ENCODE data around the gene NBAS. TPM values are rescaled to one million over a fixed set of nuclear protein-coding genes. Genes with fewer than 3 reads are reported as not detected.

Gene NBAS
- polyA plus RNA-seq, 1 donor from 2014 or later = 31.9 TPM

- H3K36me3 ChIP-seq (ENCODE audit: insufficient read depth, low read length) = no peaks in the 10 kb centered on the region
- H3K9me3 ChIP-seq (ENCODE audit: low read length) = no peaks in the 10 kb centered on the region
- H4K20me1 ChIP-seq (ENCODE audit: insufficient read depth) = no peaks in the 10 kb centered on the region
- TF ChIP-seq EZH2 (IDR thresholded peaks at IDR 0.05; ENCODE audit: borderline replicate concordance, insufficient read depth, low read length, poor library complexity, severe bottlenecking) = no peak
- no peak for TF ChIP-seq REST (IDR thresholded peaks at IDR 0.05; ENCODE audit: borderline replicate concordance)
- TF ChIP-seq CTCF (IDR thresholded peaks at IDR 0.05; ENCODE audit: poor library complexity, severe bottlenecking) = no peak
- no peak for TF ChIP-seq TAF1 (IDR thresholded peaks at IDR 0.05; ENCODE audit: low read depth)
- TF ChIP-seq EP300 (conservative IDR thresholded peaks at IDR 0.05; ENCODE audit: poor library complexity, severe bottlenecking) = no peak
- no peak for TF ChIP-seq MXI1 (conservative IDR thresholded peaks at IDR 0.05; ENCODE audit: poor library complexity, severe bottlenecking)
- no peak for TF ChIP-seq POLR2AphosphoS5 (IDR thresholded peaks at IDR 0.05)
- no peak for TF ChIP-seq SMC3 (conservative IDR thresholded peaks at IDR 0.05; ENCODE audit: poor library complexity)
- no peaks in the 10 kb centered on the region for H3K9me2 ChIP-seq (ENCODE audit: insufficient read depth, low read length)
- no peak overlapping the region for H2AFZ ChIP-seq (ENCODE audit: low read depth, low read length)
- no peaks in the 10 kb centered on the region for H3F3A ChIP-seq (ENCODE audit: insufficient read depth, low read length, poor library complexity, severe bottlenecking)
- no peaks in the 10 kb centered on the region for H3K27me3 ChIP-seq (ENCODE audit: insufficient read depth, low read depth, low read length)
- H3K4me2 ChIP-seq (ENCODE audit: low read length) = no peak overlapping the region
- H3K79me2 ChIP-seq (replicated peaks; ENCODE audit: insufficient read depth, low read length) = no peaks in the 10 kb centered on the region
- H3K9ac ChIP-seq (ENCODE audit: low read length) = no peak overlapping the region
- no peak overlapping the region for H3K27ac ChIP-seq (ENCODE audit: low read length)
- no peak overlapping the region for H3K4me3 ChIP-seq (ENCODE audit: low read length)
Measured at GRCh38 chr2:15307526-15307925, 253.6 kb downstream of the NBAS start.

- Histone ChIP-seq H4K20me1 (ENCODE audit: insufficient read depth) (no peaks in the 10 kb centered on the region), H3K27ac (ENCODE audit: low read length) (no peak overlapping the region), H3K79me2 (replicated peaks; ENCODE audit: insufficient read depth, low read length) (no peaks in the 10 kb centered on the region), H3K4me3 (ENCODE audit: low read length) (no peak overlapping the region), H3K4me2 (ENCODE audit: low read length) (no peak overlapping the region), H3K9me2 (ENCODE audit: insufficient read depth, low read length) (no peaks in the 10 kb centered on the region), H3K27me3 (ENCODE audit: insufficient read depth, low read depth, low read length) (no peaks in the 10 kb centered on the region), H3K9ac (ENCODE audit: low read length) (no peak overlapping the region), H3K36me3 (ENCODE audit: insufficient read depth, low read length) (no peaks in the 10 kb centered on the region), H3K9me3 (ENCODE audit: low read length) (no peaks in the 10 kb centered on the region), H3F3A (ENCODE audit: insufficient read depth, low read length, poor library complexity, severe bottlenecking) (peaks cover 2% of the 10 kb centered on the region), H2AFZ (ENCODE audit: low read depth, low read length) (no peak overlapping the region)
- TF ChIP-seq MXI1 (conservative IDR thresholded peaks at IDR 0.05; ENCODE audit: poor library complexity, severe bottlenecking) (no peak), TAF1 (IDR thresholded peaks at IDR 0.05; ENCODE audit: low read depth) (no peak), REST (IDR thresholded peaks at IDR 0.05; ENCODE audit: borderline replicate concordance) (no peak), RAD21 (conservative IDR thresholded peaks at IDR 0.05) (no peak), SMC3 (conservative IDR thresholded peaks at IDR 0.05; ENCODE audit: poor library complexity) (no peak), POLR2AphosphoS5 (IDR thresholded peaks at IDR 0.05) (no peak), EZH2 (IDR thresholded peaks at IDR 0.05; ENCODE audit: borderline replicate concordance, insufficient read depth, low read length, poor library complexity, severe bottlenecking) (no peak), EP300 (conservative IDR thresholded peaks at IDR 0.05; ENCODE audit: poor library complexity, severe bottlenecking) (no peak), CTCF (IDR thresholded peaks at IDR 0.05; ENCODE audit: poor library complexity, severe bottlenecking) (no peak)
Measured at GRCh38 chr2:15306706-15307105, 254.4 kb downstream of the NBAS start.

Measured in neural cell (in vitro differentiated cells).